Neural progenitor cell (in vitro differentiated cells): ENCODE results near the gene NDUFAF2.

Source experiments
- EZH2 ChIP-seq: fragments of 200-600 bp; sonication (generic); IDR thresholded peaks from 2 replicates; pipeline ENCODE4 v1.6.1; 2017; ENCODE audit warnings: antibody characterized with exemption, mild to moderate bottlenecking, moderate library complexity
- EZH2phosphoT487 ChIP-seq: fragments of 200-600 bp; sonication (generic); IDR thresholded peaks from 2 replicates; pipeline ENCODE4 v1.6.1; 2017; ENCODE audit warnings: antibody characterized with exemption
- TF ChIP-seq, protein P1 (sequence below): fragments of 200-600 bp; sonication (generic); IDR thresholded peaks from 2 replicates; pipeline ENCODE4 v1.5.1; 2017; ENCODE audit warnings: antibody characterized with exemption, mild to moderate bottlenecking

DNA sequence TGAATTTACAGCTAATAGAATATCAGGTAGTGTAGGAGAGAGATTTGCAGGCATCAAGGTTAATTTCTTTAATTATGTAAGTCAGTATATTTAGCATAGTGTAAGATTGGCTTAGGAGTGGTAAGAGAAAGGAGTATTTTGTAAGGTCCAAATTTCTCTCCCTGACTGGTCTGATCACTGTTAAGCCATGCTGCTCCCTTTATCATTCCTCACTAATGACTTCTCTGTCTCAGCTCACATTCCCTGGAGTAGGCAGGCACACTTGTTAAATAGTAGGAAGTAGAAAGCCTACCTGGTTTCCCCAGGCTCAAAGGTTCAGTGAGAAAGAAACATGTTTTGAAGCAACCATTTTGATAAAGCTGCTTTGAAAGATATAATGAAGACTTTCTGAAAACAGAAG lies 126.5 kb downstream of the NDUFAF2 start:
- TF ChIP-seq, protein P1, sequence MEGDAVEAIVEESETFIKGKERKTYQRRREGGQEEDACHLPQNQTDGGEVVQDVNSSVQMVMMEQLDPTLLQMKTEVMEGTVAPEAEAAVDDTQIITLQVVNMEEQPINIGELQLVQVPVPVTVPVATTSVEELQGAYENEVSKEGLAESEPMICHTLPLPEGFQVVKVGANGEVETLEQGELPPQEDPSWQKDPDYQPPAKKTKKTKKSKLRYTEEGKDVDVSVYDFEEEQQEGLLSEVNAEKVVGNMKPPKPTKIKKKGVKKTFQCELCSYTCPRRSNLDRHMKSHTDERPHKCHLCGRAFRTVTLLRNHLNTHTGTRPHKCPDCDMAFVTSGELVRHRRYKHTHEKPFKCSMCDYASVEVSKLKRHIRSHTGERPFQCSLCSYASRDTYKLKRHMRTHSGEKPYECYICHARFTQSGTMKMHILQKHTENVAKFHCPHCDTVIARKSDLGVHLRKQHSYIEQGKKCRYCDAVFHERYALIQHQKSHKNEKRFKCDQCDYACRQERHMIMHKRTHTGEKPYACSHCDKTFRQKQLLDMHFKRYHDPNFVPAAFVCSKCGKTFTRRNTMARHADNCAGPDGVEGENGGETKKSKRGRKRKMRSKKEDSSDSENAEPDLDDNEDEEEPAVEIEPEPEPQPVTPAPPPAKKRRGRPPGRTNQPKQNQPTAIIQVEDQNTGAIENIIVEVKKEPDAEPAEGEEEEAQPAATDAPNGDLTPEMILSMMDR: no peak
- TF ChIP-seq EZH2 (no peak), EZH2phosphoT487 (no peak)
